GF-D8 (cell line): ENCODE data around the gene ETV1.
"Not testable (repeated sequence)": the region's sequence is repeated elsewhere in the genome, so short reads cannot be mapped to it uniquely, and the experiment has no call there.

Source experiments
- DNase-seq: peaks from one replicate; lab custom pipeline; 2025; lab: John Stamatoyannopoulos, UW

ETV1 gene

GRCh38 chr7:13921062-13921461 is 68.4 kb downstream of the ETV1 start:
- DNase-seq: no peak

GRCh38 chr7:13920053-13920697 is 69.3 kb downstream of the ETV1 start:
- DNase-seq: no peak

DNA sequence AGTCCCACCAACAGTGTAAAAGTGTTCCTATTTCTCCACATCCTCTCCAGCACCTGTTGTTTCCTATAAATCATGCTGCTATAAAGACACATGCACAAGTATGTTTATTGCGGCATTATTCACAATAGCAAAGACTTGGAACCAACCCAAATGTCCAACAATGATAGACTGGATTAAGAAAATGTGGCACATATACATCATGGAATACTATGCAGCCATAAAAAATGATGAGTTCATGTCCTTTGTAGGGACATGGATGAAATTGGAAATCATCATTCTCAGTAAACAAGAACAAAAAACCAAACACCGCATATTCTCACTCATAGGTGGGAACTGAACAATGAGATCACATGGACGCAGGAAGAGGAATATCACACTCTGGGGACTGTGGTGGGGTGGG is 71.1 kb downstream of the ETV1 start:
- not testable (repeated sequence) for DNase-seq

GRCh38 chr7:13917103-13917502 is 72.4 kb downstream of the ETV1 start:
- DNase-seq: not testable (repeated sequence)

DNA sequence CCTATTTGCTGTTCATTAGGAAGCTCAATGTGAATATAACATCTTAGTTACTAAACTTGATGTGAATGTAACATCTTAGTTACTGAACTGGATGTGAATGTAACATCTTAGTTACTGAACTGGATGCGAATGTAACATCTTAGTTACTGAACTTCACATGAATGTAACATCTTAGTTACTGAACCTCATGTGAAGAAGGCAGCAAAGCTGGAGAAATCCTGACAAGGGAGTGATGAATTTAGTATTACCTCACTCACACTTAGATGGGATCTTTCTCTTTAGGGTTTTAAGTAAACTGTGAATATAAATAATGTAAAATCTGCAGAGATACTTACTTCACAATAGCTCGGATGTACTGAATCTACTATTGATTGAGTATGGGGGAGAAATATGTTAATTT is 73.6 kb downstream of the ETV1 start:
- no peak for DNase-seq

DNA sequence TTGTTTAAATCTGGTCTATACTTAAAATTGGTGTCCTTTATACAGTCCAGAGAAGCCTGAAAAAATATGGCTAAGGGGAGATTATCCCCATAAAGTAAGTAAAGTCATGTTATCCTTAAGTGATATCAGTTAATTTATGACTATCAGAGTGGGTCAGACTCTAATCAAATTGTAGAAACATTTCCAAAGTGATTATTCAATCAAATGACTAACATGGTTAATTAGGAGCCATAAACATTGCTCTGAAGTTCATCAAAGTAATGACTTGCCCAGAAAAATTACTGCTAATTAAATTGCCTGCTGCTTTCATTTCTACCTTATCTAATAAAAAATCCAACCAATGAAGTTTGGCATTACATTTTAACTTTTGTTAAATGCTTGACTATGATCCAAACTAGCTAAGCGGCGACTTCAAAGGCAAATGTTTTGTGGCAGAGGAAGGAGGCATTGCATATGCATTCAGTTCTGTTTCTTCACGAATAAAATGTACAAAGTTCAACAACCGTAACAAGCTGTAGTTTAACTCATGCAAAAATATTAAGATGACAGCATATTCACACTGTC is 76.7 kb downstream of the ETV1 start:
- DNase-seq: no peak

- no peak for DNase-seq
Observed at GRCh38 chr7:13911909-13912308, 77.6 kb downstream of the ETV1 start.

DNA sequence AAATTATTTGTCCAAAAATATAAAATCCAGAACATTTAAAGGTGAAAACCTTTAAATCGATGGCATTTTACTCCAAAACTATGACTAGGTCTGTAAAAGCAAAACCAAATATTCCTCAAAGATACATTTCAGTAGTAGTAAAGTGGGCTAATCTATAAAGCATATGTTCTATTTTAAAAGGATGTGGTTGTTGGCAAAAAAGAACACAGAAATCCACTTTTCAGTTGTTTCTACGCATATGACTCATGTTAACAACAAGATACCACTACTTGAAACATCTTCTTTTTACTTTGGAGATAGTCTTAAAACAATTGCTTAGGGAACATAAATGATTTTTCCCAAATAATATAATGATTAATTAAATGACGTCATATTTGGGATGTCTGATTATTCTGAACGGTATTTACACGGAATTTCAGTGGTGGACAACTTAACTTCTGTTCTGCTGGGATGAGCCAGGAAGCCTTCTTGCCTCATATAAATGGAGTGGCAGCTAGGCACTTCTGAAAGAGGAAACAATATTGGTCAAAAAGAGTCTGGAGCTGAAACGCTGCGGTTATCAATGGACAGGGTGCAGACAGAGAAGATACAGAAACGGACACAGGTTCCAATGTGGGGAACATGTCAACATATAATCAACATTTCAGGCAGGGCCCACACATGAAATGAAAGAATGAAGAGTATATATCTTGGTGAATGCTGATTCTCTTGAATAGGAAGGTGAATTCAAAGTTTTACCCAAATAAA is 78.5 kb downstream of the ETV1 start:
- DNase-seq: no peak

GRCh38 chr7:13908667-13909397 is 80.6 kb downstream of the ETV1 start:
- no peak for DNase-seq

DNA sequence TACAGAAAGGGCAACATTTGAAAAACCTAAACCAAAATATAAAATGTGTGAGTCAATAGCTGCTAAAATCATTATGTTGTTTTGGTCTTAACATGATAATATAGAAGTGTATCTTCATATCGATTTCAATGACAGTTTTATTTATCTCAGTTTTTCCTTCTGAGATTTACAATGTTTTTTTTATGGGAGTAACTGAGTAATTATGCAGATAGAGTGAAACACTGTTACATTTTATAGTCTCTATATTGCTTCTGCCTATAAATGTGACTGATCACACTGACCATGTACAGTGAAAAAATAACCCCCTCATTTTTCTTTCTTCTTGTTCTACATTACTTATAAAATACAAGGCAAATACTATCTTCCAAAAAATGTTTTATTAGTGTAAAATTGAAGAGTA is 81.6 kb downstream of the ETV1 start:
- no peak for DNase-seq

- no peak for DNase-seq
Observed at GRCh38 chr7:13904689-13905088, 84.8 kb downstream of the ETV1 start.

DNA sequence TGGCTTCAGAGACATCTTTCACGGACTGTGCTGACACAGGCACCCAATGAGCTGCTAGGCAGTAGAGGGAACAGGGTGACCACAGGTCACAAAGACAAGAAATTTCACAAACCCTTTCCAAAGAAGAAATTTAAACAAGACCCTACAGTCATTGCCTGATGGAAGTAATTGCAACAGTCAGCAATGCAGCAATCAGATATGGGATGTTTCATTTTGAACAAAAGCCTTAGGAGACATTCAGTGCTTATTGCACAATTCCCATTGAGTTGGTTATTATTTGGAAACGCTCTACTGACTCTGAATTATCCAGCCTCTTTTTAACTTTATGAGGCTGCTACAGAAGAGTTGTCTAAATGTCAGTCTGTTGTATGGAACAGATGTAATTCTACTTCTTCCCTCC is 85.5 kb downstream of the ETV1 start:
- no peak for DNase-seq

DNA sequence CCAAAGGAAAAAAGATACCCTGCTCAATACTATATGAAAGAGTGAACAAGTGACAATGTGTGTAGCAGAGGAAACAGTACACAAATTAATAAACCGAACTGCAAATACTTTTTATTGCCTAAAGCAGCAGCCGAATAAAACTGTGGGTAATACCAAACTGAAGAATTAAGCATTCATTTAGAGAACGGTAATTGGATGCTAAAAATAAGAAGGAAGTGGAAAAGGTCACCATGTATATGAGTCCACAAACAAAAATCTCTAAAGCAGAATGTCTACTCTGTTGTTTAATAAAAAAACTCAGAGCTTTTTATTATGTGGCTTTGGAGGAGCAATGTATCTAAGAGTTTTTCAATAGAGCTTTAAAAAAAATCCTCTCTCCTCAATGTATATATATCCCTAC is 87.9 kb downstream of the ETV1 start:
- DNase-seq: no peak

DNA sequence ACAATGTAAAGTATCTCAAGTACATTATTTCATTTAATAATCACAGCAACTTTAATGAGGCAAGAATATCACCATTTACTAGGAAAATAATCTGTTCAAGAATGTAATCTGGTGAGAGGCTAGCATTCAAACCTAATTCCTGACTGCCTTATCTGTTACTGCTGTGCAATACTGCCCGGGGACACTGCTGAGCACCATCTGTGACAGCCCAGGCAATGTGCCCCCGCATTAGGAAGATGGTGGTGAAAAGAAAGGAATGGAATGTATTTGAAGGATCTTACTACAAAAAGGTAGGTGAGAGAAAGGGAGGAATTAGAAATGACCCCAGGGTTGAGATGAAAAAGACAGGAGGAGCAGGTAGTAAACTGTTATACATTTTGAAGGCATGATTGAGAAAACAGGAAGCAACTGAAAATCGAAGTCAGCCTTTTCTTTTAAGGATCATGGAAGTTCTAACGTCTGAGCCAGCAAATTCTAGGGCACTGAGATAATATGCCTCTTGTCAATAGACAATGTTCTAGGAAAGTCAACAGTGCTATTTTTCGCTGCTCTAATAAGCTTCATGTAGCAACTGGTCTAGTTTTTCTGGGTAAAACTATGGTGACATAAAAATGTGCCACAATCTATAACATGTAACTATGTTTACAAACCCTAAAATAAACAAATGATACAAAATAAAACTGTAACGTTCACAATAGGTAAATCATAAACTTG is 90.4 kb downstream of the ETV1 start:
- DNase-seq: no peak

GRCh38 chr7:13897819-13898218 is 91.6 kb downstream of the ETV1 start:
- DNase-seq: no peak

DNA sequence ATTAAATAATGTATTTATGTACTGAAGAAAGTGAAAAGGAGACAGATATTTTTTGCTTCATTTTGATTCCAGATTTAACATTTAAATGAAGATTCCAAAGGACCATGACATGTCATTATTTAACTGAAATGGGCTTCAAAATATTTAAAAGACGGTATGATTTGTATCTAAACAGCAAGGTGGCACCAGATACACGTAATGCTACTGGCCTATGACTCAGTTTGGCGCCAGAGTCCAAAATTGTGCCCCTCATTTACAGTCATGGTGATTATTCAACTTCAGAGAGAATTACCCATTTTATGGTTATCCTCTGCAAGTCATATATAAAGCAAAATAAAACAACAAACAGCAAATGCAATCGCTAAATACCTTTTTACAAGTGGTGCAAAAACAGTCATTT is 94.5 kb downstream of the ETV1 start:
- no peak for DNase-seq

DNA sequence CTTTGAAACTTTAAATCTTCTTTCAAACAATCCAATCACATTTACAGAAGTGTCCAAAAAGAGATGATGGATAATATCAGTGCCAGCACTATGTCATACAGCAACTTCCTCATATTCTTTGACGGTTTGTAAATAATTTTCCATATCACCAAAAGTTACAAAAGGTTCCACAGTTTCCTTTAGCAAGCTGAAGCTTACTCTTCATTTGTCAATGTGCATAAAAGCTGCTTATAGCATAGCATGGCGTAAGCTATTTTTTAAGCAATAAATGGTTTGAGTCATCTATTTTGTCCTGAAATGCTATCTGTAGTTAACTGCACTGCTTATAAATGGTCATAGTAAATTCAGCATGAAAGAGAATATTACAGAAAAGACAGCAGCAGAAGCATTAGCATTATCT is 95.1 kb downstream of the ETV1 start:
- no peak for DNase-seq

DNA sequence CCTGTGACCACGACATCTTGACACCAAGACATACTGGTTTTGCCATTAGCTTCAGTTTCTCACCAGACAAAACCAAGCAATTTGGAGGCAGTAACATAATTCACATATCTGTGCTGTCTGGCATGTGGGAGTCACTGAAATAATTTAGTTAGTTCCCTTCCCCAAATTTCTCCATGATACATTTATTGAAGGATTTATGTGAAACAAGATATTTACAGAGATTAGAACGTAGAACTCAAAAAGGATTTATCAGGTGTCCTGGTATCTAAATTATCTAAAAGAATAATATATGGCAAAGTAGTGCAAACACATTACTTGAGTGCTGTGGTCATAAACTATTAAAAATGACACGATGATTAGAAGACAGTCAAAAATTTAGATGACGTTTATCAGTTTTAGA is 98.7 kb downstream of the ETV1 start:
- no peak for DNase-seq

DNA sequence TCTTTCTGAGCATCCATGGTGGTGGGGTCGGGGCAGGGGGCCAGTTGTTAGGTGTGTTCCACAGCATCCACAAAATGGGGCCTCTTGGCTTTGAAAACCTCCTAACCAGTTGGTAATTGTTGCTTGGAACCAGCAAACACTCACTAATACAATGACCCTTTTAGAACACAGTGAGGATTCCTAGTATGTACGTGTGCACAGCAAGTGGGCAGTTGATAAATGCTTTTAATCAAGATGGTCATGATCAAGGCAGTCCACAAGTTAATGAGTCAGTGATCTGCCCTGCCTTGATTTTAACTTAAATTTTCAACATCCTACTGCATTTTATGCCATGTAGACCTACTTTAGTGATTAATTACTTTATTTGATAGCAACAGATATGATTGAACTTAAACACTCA is 103.1 kb downstream of the ETV1 start:
- DNase-seq: no peak

DNA sequence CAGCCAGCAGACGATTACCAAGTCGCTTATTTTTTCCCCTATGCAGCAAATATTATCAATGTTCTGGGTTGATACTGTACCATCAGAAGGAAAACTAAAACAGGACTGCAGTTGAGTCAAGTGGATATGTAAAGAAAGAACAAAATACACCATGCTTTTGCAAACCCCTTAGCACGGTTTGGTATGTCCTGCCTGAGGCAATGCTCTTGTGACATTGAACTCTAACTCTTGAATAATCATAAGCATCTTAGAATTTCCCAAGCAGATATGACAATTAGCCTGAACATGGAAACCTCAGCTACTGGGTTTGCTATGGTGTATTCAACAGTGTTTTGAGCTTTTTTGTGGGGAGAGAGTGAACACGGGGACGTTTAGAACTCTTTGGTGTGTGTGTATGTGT is 107.4 kb downstream of the ETV1 start:
- no peak for DNase-seq

DNA sequence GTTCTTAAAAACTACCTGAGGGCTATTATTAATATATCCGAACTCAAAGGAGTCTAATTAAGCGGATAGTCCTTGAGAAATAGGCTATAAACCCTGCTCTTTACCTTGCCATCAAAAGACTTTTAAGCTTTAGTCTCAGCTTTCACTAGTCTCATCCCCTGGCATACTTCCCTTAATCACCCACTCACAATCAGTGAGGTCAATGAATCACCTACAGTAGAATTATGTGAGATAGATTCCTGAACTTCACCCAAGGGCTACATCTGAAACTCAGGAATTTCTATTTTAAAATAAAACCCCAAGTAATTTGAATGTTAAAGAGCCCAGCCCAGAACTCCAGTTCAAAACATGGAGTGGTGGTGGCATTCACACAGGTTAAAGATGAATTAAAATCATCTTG is 108.7 kb downstream of the ETV1 start:
- DNase-seq: no peak

- no peak for DNase-seq
Observed at GRCh38 chr7:13879994-13880686, 109.3 kb downstream of the ETV1 start.
